GM12891 (cell line): ENCODE measurements around the gene EPHA1.

Source experiments
- PAX5 ChIP-seq: IDR thresholded peaks from 2 replicates; pipeline ENCODE4 v1.6.1; 2011; ENCODE audit warnings: low read length, moderate library complexity, mild to moderate bottlenecking; ENCODE audit not compliant: insufficient read depth, severe bottlenecking
- POLR2A ChIP-seq: IDR thresholded peaks from 2 replicates; pipeline ENCODE4 v1.6.1; 2011; ENCODE audit warnings: low read depth, low read length, control low read depth
- POLR2AphosphoS5 ChIP-seq: IDR thresholded peaks from 2 replicates; pipeline ENCODE4 v1.6.1; 2011; ENCODE audit warnings: low read depth, low read length, control low read depth
- POU2F2 ChIP-seq: IDR thresholded peaks from 2 replicates; pipeline ENCODE4 v1.6.1; 2011; ENCODE audit warnings: low read depth, mild to moderate bottlenecking, control low read depth, low read length, moderate library complexity
- SPI1 ChIP-seq: IDR thresholded peaks from 2 replicates; pipeline ENCODE4 v1.6.1; 2011; ENCODE audit warnings: low read depth, low read length, control low read depth
- TAF1 ChIP-seq: IDR thresholded peaks from 2 replicates; pipeline ENCODE4 v1.6.1; 2011; ENCODE audit warnings: low read depth, low read length, control low read depth

DNA sequence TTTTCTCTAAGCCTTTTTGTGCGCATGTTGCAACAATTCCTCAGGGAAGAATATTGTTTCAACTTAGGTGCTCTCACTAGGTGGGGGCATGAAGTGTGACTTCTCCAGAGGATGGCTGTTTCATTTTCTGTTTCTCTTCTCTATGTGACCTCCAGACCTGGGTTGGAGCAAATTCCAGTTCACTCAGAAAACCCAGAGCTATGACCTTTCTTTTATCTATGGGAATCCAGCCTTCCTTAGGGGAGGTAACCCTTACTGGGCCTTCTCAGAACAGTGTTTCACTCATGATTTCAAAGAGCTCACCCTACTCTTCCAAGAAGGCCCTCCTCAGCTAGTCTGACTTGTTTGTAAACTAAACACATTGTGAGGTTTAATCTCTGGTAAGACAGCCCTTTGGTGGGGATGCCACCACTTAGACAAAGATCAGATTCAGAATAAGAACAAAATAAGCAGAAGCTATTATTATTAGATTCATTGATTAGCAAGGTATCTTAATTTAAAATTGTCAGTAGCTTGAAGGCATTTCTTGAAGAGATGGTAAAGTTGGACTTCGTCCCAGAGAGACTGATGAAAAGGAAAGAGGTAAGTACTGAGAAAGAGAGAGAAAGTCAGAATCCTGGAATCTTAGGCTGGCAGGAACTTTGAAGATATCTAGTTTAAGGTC, 18.0 kb upstream of the EPHA1 start:
- TF ChIP-seq SPI1 (no peak), POLR2A (no peak), PAX5 (no peak), POLR2AphosphoS5 (no peak), TAF1 (no peak), POU2F2 (no peak)
